Activated CD8-positive, alpha-beta memory T cell treated with anti-CD3 and anti-CD28 coated beads for 24 hours (primary cell): Measurements from ENCODE around the gene MGMT.

Experiments
- DNase-seq: peaks from one replicate; pipeline ENCODE4 v3.0.0-alpha.2; 2020

MGMT gene

GRCh38 chr10:129766611-129767550 lies 299.8 kb downstream of the MGMT start:
- DNase-seq: peak; percentile 45

- no peak for DNase-seq
These were observed 300.7 kb downstream of the MGMT start for GRCh38 chr10:129767751-129768150.

- peak; percentile 38 for DNase-seq
These were observed 301.7 kb downstream of the MGMT start for GRCh38 chr10:129768437-129769355.

GRCh38 chr10:129769381-129770116 lies 302.5 kb downstream of the MGMT start:
- peak; percentile 26 for DNase-seq

- peak; percentile 44 for DNase-seq
These were observed 303.2 kb downstream of the MGMT start for GRCh38 chr10:129770286-129770685.

GRCh38 chr10:129771024-129771423 lies 304.0 kb downstream of the MGMT start:
- DNase-seq: peak; percentile 26

GRCh38 chr10:129771576-129771975 lies 304.5 kb downstream of the MGMT start:
- DNase-seq: peak; percentile 46

GRCh38 chr10:129771991-129772431 lies 305.0 kb downstream of the MGMT start:
- DNase-seq: peak; percentile 33

- peak; percentile 17 for DNase-seq
These were observed 305.7 kb downstream of the MGMT start for GRCh38 chr10:129772468-129773358.

- peak; percentile 45 for DNase-seq
These were observed 306.4 kb downstream of the MGMT start for GRCh38 chr10:129773359-129773990.

GRCh38 chr10:129774082-129774735 lies 307.2 kb downstream of the MGMT start:
- DNase-seq: peak; percentile 42

GRCh38 chr10:129774736-129775401 lies 307.8 kb downstream of the MGMT start:
- peak; percentile 45 for DNase-seq

GRCh38 chr10:129775681-129776080 lies 308.6 kb downstream of the MGMT start:
- DNase-seq: peak; percentile 43

- no peak for DNase-seq
These were observed 310.6 kb downstream of the MGMT start for GRCh38 chr10:129777687-129778086.

GRCh38 chr10:129778571-129778970 lies 311.5 kb downstream of the MGMT start:
- no peak for DNase-seq

GRCh38 chr10:129779126-129780111 lies 312.4 kb downstream of the MGMT start:
- DNase-seq: no peak

GRCh38 chr10:129780198-129780597 lies 313.2 kb downstream of the MGMT start:
- no peak for DNase-seq
